Mucosa of gallbladder (tissue), 1 donor: ENCODE measurements around the gene GUCD1. TPM values are rescaled to one million over a fixed set of nuclear protein-coding genes. Genes with fewer than 3 reads are reported as not detected.
A peak's percentile ranks its signal among the peaks of the same experiment; 100 is the strongest.
"Not testable (repeated sequence)": the region's sequence is repeated elsewhere in the genome, so short reads cannot be mapped to it uniquely, and the experiment has no call there.

Experiments used
- DNase-seq: peaks from one replicate; pipeline ENCODE4 v3.0.0-alpha.2; 2020; ENCODE audit warnings: low spot score
- total RNA-seq: library from RNA; stranded (reverse); gene quantifications from one replicate; pipeline ENCODE4 v1.2.1, GENCODE V29; 2021
- donor health status: DM: no; HTN: no; CAD: no.

GUCD1 gene
- total RNA-seq: 201 TPM

DNA sequence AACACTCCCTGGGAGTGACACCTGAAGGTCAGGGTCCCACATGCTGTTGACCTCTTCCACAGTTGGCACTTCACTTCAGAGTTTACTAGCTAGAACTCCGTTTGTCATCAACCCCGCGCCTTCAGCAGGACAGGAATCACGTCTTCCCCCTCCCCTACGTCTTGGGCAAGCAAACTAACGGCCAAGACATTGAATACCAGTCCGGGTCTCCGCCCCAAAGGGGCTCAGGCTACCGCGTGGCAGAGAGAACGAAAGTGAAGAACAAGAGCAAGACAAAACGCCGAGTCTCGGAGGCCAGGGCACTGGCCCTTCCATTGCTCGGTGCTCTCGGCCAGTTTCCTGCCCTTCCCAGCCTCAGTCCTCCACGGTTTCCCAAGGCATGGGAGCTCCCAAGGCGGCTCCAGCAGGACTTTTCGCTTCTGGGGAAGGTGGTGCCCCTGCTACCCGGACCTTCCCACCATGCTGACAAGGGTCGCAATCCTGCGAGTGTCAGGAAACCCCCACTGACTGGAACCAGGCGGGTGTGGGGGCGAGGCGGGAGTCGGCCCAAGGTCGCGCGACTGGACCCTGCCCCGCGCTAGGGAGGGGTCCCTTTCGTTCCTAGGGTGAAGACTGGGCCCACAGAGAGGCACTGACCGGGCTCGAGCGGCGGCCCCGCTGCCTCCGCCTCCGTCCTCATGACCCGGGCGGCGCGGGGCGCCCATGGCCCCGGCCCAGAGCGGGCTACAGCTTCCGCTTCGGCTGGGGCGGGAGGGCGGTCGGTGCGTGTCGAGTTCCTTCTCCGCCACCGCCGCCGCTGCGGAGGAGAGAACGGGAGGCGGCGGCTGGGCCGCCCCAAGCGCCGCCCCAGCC lies at the start of gene GUCD1:
TSS of gene GUCD1 (minus strand) at position 826 of the 852 bp plus-strand sequence. CDS start at position 679, 147 bp downstream.
- DNase-seq: no peak

DNA sequence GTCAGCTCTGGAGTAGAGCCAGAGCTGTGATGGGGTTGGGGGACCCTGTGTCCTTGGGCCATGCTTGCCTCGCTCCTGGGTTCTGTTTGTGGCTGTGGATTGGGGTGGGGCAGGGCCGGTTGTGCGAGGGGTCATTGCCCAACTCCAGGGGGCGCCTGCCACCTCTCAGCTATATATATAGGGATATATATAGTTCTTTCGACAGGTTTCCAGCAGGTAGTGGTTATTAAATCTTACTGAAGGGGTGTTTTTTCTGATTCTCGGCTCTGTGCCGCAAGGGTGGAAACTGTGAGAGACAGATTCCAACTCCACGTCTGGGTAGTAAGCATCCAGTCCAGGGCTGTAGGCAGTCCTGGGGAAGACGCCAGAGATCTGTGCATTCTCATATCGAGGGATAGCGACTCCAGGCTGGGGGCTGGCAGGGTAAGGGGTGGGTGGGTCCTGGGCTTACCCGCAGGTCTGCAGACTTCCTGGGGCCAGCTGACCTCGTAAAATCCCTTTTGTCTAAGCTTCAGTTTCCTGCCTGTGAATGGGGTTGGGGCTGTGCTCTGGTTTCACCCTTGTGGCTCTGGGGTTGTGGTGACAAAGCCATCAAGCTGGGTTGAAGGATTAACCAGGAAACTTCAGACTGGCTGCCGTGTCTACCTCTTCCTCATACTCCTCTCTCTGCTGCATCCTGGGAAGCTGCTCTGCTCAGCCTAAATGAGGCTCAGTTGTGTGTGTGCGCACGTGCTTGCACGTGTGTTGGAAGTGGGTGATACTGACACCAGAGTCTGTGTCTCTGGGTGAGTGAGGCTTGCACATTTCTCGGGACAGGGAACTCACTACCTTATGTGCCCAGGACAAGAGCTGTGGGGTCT lies 49.1 kb upstream of the GUCD1 start:
- not testable (repeated sequence) for DNase-seq

DNA sequence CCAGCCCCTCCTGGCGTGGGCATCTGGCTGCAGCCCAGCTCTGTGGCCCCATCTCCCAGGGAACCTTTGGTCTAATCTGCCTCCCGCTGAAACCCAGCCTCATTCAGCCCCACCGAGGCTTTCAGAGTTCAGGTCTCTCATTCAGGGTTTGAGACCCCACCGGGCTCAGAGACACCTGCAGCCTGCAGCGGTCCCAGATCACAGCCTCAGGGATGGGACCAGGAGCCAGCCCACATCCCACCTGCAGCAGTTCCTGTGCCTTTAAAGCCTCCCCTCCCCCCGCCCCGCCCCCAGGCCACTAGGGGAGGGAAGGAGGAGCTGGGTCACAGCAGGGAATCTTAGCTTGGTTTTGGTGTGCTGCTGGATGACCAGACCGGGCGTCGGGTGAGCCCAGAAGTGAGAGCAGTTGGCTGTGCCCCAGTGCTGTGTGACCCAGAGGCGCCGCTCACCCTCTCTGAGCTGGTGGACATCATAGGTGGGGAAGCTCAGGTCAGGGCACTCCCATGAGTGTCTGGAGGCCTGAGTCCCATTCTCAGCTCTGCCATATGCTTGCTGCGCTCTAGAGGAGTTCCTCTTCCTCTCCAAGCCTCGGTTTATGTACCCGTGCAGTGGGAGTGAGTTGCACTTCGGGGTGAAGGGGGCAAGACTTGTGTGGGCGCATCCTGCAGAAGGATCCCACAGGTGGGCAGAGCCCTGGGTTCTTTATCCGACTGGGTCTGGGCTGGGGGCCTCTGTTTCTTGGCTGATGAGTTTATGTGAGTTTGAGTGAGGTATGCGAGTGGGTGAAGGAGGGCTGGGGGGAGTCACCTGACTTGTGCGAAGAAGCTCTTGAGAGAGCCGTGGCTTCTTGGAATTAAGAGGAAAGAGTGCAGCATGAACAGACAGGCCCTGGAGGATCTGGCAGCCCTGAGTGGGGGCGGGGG lies 48.2 kb upstream of the GUCD1 start, which contains the start of gene GGT1:
TSS of gene GGT1 (plus strand) at position 347 of the 923 bp plus-strand sequence. CDS start 7,889 bp downstream, outside the sequence.
- not testable (repeated sequence) for DNase-seq

DNA sequence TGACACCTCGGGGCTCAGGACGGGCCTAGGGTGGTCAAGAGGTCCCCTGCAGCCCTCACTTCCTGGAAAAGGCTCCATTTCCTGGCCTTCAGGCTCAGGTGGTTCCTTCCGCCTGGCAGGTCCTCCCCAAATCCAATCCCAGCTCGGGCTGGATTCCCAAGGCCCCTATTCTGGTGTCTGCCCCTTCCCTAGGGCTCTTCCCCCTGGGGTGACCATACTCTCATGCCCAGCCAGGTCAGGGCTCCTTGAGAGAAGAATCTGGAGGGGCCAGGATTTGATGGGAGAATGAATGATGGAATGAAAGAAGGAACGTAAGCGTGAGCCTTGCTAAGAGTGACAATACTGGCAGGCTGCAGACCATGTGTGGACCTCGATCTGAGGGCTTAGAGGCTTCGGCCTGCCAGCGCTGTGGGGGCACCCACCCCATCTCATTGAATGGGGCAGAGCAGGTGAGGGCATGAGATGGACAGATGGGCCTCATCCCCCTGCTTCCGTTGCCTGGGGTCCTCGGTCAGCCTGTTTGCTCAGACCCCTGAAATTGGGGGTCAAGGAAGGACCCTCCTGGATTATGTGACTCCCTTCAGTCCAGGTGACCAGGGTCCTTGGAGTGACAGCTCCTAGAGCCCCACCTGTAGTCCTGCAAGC lies 47.3 kb upstream of the GUCD1 start:
- not testable (repeated sequence) for DNase-seq

DNA sequence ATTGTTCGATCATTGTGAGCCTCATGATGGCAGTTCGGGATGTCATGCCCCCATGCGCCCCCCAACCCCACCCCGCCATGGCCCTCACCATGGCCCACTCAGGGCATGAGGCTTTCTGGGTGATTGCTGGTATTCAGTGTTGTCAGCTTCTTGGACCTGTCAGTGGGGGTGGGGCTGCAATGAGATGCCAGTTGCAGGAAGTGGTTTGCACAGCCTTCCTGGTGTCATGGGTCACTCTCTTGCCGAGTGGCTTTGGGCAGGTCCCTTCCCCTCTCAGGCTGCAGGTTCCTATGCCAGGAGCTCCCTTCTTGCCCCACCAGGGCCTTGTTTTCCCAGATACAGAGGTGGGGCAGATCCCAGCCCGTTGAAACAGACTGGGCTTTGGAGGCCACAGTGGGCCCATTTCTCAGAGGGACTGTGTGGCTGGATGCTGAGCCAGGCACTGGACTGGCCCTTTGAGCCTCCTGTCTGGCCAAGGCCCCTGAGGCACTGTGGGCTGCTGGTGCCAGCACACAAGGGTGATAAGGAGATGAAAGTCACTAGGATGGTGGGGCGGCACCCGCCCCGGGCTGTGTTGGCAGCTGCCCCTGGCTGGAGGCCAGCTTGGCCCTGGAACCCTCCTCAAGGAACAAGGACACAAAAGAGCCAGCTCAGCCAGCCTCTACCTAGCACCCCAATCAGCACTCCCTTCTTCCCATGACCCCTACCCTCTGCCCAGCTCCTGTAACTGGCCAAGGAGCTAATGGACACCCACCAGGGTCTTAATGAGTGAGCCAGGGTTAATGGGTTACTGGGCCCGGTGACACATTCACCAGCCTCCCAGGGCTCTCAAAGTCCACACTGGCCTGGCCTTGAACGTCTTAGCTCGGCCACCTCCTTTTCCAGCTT lies 46.5 kb upstream of the GUCD1 start:
- peak; percentile 86 for DNase-seq

DNA sequence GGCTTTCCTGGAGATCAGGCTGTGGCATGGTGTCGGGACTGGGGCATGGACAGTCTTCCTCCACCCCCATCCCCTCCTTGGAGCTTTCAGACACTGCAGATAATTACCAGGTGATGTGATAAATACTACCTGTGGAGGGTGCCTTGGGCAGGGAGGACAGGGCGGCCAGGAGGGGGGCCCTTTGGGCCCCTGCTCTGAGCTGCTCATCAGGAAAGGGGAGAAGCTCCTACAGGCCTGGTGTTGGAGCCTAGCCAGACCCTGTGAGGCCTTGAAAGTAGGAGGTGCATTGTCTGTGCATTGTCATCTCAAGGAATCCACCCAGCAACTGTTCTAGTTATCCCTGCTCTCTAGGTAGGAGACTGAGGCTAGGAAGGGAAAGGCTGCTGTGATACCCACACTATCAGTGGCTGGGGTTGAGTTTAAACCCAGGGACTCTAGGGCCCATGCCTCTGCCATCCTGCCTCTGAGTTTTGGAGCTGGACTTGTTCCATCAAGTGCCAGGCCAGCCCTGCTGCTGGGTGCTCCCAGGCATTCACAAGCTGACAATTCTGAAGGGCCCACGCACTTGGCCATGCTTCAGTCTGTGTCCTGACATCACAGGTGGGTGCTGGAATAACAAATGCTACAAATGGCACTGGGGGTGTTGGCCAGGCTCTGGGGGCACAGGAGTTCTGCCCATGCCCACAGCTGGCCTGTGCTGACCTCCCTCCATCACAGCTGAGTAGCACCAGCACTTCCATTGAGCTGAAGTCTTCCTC lies 45.2 kb upstream of the GUCD1 start:
- DNase-seq: not testable (repeated sequence)

DNA sequence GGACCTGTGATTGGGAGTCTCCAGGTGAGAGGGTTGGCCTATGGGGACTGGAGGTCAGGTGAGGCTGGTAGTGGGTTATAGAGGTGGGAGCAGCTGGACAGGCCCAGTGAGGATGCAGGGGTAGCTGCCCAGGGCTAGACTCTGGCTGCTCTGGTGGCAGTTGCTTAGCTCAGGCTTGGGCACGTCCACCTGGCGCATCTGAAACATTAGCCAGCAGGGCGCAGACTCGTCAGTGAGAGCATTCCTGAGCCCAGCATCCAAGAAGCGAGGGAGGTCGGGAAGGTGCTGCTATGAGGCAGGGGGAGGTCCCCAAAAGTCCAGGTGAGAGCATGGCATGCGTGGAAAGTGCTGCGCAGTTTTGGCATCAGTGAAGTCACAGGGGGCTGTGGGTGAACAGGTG lies 44.6 kb upstream of the GUCD1 start:
- DNase-seq: no peak

DNA sequence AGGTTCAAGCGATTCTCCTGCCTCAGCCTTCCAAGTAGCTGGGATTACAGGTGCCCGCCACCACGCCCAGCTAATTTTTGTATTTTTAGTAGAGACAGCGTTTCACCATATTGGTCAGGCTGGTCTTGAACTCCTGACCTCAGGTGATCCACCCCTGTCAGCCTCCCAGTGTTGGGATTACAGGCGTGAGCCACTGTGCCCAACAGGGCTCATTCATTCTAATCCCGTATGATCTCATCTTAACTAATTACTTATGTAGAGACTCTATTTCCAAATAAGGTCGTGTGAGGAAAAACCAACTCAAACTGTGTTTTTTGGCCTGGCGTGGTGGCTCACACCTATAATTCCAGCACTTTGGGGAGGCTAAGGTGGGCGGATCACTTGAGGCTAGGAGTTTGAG lies 42.1 kb upstream of the GUCD1 start:
- DNase-seq: not testable (repeated sequence)

DNA sequence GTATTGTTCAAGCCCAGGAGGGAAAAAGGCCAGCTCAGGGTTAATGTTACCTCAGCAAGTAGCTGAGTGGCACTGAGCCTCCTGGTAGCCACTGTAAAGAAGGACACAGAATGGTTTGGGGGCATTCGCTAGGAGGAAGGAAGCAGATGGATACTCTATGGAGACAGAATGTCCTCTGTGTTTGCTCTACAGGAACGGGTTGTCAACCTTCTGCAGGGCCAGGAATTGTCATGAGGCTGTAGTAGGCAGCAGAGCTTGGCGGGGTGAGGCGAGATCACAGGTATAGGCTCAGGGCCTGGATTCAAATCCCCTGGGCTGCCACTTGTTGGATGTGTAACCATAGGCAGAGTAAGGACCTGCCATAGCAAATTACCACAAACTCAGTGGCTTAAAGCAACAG lies 40.9 kb upstream of the GUCD1 start:
- DNase-seq: no peak

DNA sequence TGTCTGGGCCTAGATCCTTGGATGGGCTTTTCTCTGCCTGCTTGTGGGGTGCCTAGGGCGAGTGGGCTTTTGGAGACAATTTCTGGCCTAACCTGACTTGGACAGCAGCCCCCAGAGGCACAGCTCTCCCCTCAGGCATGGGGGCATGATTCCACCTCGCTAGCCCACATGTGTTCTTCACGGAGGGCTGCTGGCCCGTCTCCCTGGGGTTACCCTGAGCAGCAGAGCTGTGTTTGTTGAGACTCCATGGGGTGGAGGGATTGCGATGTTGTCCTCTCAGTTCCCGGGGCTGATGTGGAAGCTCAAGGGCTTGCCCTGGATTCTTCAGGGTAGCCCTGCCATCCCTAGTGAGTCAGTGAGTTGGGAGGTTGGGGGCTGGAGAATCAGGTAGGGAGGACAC lies 40.3 kb upstream of the GUCD1 start:
- DNase-seq: no peak

DNA sequence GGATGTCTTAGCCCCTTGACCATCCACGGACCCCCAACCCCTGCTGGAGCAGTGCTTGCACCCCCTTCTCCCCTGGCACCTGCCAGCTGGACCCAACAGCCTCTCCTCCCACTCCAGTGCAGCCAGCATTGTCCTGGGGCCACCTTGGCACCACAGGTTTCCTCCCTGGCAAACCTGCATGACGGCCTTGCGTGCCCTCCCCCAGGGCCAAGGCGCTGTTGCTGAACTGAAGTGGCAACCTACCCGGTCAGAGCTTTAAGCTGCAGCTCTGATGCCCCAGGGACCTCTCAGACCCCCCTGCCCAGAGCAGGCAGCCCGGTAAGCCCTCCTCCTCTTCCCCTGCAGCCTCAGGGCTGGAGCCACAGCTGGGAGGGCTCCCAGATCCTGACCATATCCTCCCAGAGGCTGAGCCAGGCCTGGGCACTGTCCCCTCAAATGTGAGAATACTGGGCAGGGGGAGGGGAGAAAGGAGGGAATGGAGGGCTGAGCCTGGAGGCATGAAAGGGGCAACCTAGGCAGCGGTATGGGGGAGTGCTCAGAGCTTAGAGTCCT lies 39.7 kb upstream of the GUCD1 start:
- DNase-seq: no peak

DNA sequence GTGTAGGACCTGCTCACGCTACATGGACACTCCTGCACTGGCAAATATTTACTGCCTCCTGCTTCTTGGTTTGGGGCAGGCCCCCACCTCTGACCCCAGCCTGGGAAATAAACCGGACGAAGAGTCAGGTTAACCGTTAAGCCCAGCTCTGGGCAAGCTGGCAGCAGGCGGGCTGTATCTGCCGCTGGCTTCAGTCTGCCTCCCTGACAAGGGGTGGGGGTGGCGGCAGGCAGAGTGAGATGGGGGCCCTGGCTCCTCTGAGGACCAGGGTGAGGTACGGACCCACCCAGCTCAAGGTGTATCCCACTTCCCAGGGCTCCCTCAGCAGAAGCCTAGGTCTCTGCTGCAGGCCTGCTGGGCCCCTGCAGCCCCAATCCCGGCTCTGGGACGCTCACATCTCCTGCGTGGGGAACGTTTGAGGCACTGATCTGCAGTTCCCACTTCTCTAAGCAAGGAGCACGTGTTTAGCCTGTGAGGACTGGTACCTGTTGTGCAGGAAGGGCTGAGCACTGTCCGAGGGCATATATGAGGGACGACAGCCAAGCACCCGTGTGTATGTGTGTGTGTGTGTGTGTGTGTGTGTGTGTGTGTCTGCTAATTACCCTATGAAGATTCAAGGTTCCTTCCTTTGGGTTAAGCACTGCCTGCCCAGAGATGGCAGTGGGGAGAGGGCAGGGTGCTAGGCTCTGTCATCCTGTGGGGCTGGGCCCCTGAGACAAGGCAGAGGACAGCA lies 39.1 kb upstream of the GUCD1 start:
- peak; percentile 79 for DNase-seq

DNA sequence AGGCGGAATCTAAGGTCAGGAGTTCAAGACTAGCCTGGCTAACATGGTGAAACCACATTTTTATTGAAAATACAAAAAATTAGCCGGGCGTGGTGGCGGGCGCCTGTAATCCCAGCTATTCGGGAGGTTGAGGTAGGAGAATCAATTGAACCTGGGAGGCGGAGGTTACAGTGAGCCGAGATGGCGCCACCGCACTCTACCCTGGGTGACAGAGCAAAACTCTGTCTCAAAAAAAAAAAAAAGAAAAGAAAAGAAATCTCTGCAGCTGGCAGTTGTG lies 38.6 kb upstream of the GUCD1 start:
- DNase-seq: not testable (repeated sequence)

DNA sequence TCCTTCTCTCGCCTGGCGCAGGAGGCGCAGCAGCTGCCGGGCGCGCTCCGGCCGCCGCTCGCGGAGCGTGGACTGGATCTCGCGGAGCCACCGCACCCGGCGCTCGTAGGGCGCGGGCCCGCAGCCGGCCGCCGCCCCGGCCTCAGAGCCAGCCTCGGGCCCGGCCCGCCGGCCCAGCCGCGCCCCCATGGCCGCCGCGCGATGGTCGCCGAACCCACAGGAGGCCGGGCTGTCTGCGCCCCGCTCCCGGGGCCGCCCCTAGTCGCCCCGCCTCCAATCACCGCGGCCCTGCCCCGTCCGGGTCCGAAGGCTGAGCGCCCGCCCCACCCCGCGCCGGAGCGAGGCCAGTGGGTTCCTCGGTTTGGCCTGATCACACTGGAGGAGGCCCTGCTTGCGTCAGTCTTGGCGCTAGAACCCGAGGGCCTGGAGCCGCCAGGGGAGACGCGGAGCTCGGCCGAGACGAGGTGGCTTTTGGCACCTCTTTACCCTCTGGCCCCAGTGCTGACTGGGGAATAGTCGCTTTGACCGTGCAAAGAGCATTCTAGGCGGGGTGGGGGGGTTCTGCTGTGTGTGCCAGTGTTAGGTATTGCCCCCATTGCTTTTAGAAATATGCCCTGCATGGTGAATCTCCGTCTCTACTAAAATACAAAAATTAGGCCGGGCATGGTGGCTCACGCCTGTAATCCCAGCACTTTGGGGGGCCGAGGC lies 38.1 kb upstream of the GUCD1 start, which contains the start of gene LRRC75B:
TSS of gene LRRC75B (minus strand) at position 223 of the 708 bp plus-strand sequence. CDS start at position 189, 34 bp downstream.
- DNase-seq: peak; percentile 91

DNA sequence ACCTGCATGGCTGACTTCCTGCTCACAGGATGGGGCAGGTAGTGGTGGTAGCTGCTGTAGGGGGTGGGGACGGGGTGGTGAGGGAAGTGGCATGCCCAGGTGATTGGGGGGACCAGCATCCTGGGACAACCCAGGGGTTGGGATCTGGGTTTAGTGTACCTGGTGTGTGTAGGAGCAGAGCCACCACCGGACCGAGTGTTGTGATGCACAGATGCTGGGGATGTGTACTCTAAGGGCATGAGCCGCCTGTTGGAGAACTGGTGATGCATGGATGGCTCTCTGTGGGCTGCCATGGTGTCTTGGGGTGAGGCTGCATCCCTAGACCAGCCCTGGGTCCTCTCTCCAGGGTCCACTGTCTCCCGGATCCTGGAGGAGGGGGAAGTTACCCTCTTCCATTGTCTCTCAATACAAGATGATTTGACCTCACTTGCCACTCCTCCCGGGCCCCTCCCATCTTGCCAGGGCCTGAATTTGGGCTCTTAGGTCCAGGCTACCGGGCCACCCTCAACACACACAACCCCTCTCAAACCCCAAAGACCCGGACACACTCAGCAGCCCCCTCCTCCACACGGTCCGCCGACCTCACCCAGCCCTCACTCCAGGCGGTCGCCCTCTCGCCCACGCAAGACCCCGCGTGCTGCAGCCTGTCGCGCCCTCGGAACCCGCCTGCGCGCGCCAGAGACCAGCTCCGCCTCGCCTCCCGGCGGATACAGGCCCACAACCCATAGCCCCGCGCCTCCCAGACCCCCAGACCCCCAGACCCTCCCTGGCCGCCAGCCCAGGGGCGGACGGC lies 37.3 kb upstream of the GUCD1 start:
- DNase-seq: no peak

DNA sequence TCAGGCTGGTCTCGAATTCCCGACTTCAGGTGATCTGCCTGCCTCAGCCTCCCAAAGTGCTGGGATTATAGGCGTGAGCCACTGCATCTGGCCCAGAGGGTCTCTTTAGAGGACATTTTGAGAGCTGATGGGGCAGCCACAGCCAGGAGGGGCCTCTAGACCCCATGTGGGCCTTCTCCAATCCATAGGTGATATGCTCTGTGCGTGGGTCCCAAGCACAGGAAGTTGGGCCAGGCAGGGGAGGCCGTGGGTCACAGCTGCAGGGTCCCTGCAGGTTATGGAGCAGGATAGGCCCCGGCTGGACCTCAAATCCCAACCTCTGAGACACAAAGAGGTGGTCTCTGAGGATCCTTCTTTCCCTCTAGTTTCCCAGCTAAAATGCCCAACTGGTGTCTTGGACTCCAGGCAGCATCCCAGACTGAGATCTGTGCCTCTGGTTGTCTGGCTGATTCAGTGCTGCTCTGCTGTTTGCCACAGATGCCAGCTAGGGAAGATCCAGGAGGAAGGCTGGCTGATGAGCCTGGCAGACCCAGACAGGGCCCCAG lies 36.4 kb upstream of the GUCD1 start:
- no peak for DNase-seq
